AG09309 (cell line): ENCODE results near the gene TMSB4X.

Source experiments
- DNase-seq: peaks from one replicate; pipeline ENCODE4 v3.0.0-alpha.2; 2010; ENCODE audit warnings: low read depth
- H3K4me3 ChIP-seq: 2 replicates; pipeline ENCODE4 v1.5.1; 2011; ENCODE audit warnings: mild to moderate bottlenecking, low read depth, low read length, moderate library complexity; ENCODE audit not compliant: control insufficient read depth
- CTCF ChIP-seq: IDR thresholded peaks from 2 replicates; pipeline ENCODE4 v1.5.1; 2011; ENCODE audit warnings: mild to moderate bottlenecking, low read depth, low read length, inconsistent platforms; ENCODE audit not compliant: insufficient read depth, control insufficient read depth; ENCODE audit errors: missing control alignments

Gene TMSB4X

GRCh38 chrX:12949927-12950656 is 24.8 kb upstream of the TMSB4X start:
- TF ChIP-seq CTCF = no peak
- peak; percentile 84 for DNase-seq
- H3K4me3 ChIP-seq = no peak overlapping the region

- no peak overlapping the region for H3K4me3 ChIP-seq
- peak; percentile 54 for TF ChIP-seq CTCF
- no peak for DNase-seq
Observed at GRCh38 chrX:12950851-12951594, 23.9 kb upstream of the TMSB4X start.

DNA sequence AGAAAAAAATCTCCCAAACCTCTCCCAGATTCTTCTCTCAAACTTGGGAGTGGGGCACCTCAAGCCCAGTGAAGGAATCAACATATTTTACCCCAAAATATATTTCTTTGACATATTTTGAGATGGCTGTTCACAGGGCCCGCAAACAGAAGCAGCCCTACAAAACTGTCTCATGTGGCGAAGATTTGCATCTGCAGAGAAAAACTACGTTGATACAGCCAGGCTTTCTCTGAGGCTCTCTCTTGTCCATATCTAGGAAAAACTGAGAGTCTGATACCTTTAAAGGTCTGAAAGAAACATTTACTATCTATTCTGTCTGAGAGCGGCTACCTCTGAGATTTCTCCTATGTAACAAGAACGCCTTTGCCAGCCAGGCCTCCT is 23.3 kb upstream of the TMSB4X start:
- no peak overlapping the region for H3K4me3 ChIP-seq
- DNase-seq = no peak
- no peak for TF ChIP-seq CTCF

DNA sequence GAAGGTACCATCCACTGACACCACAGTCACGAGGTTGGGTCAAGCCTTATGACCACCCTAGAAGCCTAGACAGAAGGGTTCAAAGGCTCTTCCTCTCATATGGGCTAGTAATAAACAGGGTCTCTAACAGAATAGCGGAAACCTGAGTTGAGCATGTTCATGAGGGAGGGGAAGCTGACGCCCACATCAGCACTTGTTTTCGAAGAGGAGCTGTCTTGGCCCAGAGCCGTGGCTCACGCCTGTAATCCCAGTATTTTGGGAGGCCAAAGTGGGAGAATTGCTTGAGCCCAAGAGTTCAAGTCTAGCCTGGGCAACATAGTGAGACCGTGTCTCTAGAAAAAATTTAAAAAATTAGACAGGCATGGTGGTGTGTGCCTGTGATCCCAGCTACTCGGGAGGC is 21.5 kb upstream of the TMSB4X start:
- no peak for TF ChIP-seq CTCF
- H3K4me3 ChIP-seq = no peak overlapping the region
- no peak for DNase-seq

DNA sequence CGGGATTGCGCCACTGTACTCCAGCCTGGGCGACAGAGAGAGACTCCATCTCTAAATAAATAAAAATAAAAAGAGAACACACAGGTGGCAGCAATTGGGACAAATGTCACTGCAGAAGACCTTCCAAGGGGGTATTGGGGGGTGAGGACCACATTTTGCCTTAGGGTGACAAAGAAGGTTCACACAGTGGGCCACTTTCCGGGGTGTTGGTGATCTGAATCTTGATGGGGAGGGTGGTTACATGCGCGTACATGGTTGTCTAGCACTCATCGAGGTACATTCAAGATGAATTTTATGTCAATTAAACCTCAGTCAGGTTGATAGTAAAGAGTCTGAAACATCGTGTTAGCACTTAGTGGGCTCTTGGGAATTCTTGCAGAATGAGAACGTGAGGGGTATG is 20.5 kb upstream of the TMSB4X start:
- DNase-seq = no peak
- TF ChIP-seq CTCF = no peak
- H3K4me3 ChIP-seq = no peak overlapping the region

DNA sequence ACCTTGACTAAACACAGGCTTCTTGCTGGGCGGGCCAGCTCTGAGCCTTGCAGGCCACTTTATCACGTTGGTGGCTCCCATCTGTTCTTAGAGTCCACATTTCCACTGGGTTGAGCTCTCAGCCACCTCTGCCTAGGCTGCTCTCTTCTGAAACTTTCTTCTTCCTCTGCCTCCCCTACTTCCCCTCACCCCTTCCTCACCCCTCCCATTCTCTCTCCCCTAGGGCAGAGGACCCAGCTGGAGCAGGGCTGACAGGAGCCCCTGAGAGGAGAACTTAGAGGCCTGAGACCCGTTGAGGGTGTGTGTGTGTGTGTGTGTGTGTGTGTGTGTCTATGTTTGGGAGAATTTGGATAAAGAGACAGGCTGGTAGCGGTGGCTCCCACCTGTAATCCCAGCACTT is 19.9 kb upstream of the TMSB4X start:
- no peak overlapping the region for H3K4me3 ChIP-seq

More for the DNA sequence above, 19.9 kb upstream of the TMSB4X start:
- no peak for DNase-seq
- TF ChIP-seq CTCF = no peak
